H4 (cell line): Measurements from ENCODE around the gene TC2N. TPM values are rescaled to one million over a fixed set of nuclear protein-coding genes. Genes with fewer than 3 reads are reported as not detected.
"Not testable (repeated sequence)": the region's sequence is repeated elsewhere in the genome, so short reads cannot be mapped to it uniquely, and the experiment has no call there.

Experiments used
- DNase-seq: peaks from one replicate; pipeline ENCODE4 v3.0.0-alpha.2; 2015; ENCODE audit warnings: low spot score
- total RNA-seq: library from RNA; depleted of rRNA; stranded (reverse); fragments of >200 nt; shearing (Covaris generic); gene quantifications from 2 replicates; pipeline ENCODE4 v1.2.3, GENCODE V29; 2014

Gene TC2N
- total RNA-seq, 1 experiment from 2014 or later, result 3.1 TPM

DNA sequence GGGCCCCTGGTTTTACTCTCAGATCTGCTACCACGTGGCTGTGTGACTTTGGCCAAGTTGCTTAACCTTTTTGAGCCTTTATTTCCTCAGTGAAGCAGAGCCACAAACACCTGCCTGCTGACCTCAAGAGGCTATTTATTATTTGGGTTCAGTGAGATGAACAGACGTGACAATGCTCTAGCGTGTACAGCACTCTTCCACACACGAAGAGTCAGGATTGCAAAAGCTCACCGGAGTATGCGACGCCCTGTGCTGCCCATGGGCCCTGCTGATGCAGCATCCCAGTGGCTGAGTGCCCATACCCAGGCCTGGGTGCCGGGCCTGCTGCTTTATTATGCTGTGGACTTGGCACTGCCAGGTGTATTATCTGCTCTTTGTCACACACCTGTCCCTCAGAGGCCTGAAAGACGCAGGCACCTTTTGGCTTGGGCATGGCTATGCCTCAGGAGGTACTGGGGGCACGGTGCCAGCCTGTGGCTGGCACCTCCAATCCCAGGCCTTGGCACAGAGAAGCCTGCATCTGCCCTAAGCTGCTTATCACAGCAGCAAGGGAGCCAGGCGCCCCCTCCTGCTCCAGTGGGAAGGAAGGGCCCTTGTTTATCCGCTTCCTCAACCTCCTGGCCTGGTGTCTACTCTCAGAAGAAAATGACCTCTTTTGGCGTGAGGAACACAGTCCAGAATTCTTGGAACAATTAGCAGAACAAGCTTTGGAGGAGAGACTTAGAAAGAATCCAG, 22.3 kb upstream of the TC2N start:
- no peak for DNase-seq

DNA sequence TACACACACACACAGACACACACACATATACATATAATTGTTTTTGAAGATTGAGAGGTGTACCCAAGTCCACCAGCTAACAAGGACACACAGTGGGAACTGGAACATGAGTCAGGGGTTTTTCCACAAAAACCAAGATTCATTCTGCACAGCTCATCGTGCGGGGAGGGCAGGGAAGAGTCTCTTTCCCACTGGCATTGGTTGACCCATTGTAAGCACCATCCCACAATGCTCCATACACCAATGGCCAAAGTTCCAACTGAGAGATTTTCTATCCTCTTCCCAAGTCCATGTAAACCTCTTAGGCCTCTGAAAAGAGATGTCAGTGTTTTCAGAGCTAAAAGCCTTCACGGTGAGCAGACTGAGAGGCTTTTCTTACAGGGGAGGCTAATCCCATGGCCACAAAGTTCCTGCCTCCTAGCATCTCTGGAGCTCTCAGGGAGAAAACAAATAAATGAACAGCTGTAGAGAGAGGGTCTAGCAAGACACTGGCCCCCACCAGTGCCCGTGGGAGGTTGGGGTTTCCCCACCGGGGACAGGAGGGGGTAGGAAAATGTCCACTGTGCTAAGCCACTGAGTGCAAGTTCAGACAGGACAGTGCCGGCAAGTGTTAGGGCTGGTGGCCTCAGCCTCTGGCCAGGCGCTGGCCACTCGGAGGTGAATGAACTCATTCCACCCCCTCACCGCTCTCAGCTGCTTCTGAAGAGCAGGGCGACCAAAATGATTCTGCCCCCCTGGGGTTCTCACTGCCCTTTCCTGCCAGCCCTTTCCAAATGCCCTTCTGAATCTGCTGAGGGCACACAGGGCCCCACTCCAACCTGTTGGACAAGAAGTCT, 21.5 kb upstream of the TC2N start:
- DNase-seq, result no peak

DNA sequence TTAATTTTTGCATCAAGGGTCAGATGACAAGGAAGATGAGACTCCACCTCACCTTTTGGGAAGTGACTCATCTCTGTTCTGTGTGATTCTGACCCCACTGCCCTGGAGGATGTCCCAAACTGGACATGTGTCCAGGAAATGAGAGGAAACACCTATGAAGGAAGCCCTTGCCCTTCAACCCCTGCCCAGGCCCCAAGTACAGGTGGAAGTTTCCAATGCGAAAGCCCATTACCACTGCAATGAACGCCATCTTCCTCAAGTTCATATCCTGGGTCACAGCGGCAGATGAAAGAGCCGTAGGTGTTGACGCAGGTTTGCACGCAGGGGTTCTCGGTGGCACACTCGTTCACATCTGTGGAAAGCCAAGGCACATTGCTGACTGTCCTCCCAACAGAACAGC, 19.6 kb upstream of the TC2N start:
- no peak for DNase-seq

DNA sequence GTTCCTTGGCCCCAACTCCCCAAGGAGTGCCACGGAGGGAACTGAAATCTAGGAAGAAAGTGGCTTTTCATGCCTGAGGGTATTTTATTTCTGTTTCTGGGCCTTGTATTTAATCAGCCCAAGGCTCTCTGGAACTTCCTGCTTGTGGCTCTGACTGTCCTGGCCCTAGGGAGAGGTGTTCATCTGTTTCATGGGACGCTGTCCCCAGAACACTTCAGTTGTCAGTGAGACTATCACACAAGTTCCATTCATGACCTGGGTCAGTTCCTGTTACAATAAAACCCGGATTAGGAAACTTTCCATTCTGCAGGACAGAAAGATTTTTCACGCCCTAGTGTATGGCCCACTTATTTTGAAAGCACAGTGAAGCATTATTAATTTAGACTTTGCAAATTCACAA, 18.5 kb upstream of the TC2N start:
- no peak for DNase-seq

DNA sequence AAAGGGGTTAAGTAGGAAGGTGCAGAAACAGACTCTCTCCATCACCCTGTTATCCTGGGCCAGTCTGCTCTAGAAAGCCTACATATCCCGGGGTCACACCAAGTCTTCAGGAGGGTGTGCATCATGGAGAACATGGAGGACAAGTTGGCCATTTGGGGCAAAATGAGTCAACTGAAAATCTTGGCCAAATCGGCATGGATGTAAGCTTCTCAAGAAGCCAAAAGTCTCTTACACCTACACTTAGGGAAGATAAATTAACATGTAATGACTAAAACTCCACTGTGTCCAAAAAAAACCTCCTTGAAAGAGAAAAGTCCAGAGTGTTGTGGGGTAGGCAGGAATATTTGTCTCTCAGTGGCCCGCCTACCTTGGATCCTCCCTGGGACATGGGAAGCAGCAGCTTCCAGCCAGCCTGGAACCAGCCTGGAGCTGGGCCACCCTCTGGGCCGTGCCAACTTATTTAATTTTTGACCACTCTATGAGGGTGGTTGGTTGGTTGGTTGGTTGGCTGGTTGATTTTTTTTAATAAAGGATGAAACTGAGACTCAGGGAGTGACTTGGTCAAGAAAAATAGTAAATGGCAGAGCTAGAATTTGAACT, 17.9 kb upstream of the TC2N start:
- DNase-seq, result no peak

DNA sequence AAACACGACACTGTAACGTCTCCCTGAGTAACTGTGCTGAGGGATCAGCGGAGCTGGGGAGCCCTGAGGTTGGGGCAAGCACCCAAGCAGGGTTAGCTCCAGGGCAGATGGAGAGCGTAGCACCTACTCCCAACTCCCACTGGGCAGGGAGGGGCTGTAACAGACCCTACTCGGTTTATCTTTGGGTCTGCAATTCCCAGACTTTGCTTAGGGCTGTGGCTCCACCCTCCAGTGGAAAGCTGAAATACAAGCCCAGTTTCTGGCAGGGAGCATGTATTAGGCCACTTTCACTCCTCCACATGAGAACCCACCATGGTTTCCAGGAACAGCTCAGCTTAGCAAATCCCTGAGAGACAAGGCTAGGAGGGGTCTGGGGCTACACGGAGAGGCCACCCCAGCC, 17.3 kb upstream of the TC2N start:
- DNase-seq, result no peak

DNA sequence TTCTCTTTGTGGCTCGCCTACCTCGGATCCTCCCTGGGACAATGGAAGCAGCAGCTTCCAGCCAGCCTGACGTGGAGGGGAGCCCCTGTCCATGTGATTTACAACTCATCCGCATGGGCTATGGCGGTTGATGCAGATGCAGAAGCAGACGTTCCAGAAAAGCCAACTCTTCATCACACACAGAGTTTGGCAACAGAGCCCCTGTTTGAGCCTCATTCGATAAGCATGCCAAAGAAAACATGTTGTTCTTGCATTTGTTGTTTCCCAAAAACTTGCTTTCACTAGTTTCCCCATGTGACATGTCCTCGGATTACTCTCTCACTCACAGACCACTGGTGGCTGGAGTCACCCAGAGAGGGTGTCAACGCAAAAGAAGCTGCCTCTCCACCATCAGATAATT, 16.4 kb upstream of the TC2N start:
- no peak for DNase-seq

DNA sequence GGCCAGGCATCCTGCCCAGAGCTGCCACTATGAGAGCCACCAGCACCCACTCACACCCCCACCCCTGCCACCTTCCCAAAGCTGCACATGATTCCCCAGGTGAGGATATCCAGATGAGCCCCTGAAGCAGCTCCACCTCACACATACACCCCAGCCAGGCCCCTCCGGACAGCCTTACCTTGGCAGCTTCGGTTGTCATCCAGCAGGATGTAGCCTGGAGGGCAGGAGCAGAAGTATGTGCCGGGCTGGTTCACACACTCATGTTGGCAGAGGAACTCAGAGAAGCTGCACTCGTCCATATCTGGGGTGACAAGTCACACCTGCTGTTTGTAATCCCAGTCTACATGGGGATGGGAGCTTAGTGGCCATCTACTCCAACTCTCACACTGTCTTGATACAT, 15.4 kb upstream of the TC2N start:
- no peak for DNase-seq

DNA sequence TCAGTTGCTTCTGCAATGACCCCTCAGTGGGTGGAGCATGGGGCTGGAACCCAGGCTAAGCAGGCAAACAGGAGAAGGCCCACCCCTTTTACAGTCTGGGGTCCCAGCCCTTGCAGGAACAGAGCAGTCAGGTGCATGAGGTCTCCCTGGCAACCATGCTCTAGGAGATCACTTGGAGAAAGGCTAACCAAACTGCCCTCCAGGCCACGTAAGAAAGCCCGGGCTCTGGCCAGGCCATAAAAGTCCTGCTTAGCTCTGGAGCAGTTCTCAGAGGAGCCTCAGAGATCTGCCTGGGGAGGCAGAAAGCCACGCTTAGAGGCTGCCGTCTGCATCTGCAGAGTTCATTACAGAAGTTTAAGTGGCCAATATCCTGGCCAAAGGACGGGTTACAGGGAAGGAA, 15.0 kb upstream of the TC2N start:
- DNase-seq, result no peak

DNA sequence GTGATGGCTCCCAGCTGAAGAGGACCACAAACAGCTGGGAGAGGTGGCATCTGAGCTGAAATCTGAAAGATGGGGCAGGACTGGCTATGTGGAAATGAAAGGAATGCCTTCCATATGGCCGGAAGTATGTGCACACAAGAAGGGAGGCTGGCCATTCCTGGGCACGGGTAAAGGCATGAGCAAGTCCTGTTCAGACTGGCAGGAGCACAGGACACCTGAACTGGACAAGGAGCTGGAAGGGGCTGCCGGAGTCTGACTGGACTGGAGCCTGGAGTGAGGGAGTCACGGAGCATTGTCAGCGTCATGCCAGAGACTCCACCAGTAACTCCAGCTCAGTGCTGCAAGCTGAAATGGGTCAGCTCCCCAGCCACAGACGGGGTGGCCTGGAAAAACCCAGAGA, 11.9 kb upstream of the TC2N start:
- DNase-seq, result no peak

DNA sequence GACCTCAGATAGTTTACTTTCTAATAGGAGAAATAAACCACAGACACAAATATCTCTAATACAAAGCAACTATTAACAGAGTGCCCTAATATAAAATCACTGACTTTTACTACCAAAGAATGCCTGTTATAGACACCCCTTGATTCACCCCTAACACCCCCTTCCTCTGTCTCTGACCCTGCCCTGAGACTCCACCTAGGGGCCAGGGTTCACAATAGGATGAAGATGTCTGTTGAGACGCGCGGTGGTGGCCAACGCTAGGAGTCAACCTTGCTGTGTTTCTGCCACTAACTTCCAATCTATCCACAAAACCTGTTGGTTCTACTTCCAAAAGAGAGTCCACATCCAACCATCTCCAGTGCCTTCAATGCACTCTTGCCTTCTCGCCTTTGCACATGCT, 10.9 kb upstream of the TC2N start:
- no peak for DNase-seq

DNA sequence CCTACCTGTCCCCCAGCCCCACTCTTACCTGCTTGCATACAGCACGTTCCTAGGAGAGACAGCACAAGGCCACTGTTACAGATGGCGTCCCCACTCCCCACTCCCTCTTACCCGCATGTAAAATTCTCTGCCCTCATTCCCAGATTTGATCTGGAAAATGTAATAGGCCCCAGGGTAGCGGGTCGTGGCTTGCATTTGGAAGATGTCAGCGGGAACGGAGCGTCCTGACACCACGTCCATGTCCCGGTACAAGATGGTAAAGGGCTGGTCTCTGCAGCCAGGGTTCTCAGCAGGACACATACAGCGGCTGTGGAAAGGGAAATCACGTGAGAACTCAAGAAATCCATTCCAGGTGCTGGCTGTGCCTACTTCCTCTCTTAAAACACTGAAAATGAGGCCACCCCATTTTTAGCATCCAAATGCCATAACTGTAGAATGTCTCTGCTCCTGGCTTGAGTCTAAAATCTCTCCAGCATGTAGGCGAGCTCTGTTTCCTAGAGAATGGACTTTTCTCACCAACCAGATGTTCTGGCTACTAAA, 10.1 kb upstream of the TC2N start:
- DNase-seq, result no peak

DNA sequence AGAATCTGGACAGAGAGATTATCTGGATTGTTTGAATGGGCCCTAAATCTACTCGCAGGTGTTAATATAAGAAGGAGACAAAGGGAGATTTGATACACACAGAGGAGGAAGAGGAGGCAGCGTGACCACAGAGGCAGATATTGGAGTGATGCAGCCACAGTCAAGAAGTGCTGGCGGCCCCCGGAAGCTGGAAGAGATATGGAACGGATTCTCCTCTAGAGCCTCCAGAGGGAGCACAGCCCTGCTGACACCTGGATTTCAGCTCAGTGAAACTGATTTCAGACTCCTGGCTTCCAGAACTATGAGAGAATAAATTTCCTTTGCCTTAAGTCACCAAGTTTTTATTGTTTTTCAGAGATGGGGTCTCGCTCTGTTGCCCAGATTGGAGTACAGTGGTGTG, 9.2 kb upstream of the TC2N start:
- DNase-seq, result no peak

DNA sequence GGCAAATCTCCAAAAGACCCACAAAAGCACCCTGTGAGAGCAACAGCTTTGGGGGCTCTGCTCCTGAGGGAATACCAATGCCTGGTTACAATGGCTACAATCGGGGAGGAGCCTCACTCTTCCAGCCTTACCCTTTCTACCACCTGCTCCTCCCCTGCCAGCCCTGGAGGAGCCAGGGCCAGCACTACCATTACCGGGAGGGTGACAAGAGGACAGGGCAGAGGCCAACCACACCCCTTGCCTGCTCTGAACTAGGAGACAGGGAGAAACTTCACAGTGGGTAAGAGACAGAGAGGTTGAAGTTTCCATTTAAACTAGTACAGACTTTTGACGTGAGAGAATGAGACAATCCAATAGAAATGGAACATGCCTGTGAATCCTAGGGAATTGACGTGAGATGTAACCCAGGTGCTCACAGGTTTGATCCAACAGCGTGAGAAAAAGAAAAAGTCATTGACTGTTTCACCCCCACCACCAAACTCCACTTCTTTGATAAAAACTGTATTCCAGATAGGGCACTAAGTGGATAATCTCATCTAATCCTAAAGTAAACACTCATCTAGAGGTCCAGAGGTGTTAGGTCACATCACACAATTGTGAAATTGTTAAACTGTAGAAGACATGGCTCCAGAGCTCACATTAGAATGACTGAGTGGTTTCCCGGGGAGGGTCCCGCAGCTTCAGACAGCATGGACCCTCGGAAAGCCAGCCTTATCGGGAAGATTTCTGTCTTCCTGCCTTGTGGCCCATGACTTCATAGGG, 8.4 kb upstream of the TC2N start:
- no peak for DNase-seq

DNA sequence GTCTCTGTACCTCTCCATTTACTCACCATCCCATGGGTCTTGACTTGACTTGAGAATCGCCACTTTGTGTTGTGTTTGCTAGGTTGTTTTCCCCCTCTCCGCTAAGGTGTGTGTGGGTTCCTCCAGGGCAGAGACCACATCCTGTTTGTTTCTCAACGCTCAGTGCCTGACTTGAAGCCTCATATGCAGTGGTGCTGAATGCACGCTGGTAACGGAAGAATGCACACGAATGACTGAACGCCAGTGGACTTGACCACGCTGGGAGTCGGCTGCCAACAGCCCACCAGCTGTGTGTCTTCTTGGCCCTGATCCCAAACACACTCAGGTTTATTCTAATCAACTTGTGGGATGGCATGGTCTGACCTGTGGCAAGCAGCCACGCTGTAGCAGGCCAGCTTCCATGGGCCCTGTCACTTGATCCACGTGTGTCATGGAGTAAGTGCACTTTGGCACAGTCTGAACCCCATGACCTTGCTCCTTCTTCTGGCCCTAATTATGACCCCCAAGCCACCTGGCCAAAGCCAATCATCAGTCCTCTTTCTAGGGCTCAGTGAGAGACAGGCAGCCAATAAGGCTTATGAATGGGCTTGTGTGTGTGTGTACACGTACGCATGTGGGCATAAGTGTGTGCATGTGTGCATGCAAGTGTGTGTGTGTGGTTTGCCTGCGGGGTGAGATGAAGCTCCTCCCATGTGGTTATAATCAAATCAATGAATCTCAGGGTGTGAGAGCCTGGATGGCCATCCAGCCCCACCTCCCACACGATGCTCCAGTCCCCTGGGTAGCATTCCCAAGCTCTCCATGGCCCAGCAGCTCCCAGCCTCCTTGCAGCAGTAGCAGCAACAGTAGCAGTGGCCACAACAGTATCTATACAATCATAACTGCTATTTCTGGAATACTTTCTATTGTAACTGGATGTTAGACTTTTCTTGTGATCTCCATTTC, 6.4 kb upstream of the TC2N start:
- peak; percentile 94 for DNase-seq

DNA sequence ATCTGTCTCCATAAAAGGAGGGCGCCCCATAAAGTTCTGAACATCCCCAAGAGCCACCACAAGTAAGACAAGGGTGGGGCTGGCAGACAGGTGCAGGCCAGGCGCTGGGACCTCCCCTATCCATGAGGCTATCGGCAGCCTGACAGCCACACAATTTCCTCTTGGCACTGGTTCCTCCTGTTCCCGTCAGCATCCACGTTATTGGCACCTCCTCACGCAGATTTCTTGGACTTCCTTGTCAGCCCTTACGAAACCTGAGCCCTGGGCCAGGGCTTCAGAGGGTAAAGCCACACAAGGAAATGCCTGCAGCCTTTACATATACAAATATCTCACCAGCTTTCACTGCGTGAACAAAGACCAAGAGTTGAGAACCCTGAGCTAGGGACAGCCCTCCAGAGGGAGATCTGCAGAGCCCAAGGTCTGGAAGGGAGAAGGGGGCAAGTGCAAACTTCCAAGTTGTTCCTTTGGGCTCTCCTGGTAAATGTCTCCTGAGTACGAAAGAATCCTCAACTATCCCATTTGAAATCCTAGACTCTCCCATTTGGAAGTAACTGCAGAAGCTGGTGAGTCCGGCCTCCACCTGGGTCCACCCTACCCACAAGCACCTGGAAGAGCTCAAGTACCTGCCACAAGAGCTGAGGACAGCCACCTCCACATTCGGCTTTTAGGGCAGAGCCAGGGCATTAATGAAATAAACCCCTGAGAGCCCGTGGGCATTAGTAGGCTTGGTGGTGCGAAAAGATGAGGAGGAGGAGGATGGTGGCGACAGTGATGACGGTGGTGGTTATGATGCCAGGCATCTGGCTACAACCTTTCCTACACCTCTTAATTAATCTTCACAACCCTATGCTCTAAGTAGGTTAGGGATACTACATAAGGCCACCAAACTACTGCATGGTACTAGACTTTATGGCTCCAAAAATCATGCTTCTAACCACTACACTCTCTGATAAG, 5.5 kb upstream of the TC2N start:
- peak; percentile 94 for DNase-seq

DNA sequence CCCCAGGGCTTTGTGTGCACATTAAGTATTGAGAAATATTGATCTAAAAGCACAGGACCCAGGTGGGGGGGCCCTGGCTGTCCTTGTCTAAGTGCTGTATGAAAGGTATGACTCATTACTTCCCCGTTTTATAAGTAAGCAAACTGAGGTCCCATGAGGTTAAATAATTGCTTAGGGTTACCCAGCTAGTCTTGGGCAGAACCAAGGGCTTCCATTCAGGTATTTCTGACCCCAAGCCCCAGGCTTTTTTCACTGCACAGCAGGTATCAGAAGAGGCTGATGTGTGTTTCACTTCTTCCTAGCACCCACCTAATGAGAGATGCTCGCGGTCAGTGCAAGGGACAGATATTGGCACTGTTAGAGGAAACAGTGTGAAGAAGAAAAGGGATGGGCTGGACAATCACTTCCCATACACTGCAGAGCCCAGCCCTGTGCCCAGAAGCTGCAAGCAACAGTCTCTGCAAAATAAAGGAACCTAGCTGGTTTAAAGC, 4.7 kb upstream of the TC2N start:
- DNase-seq, result no peak

DNA sequence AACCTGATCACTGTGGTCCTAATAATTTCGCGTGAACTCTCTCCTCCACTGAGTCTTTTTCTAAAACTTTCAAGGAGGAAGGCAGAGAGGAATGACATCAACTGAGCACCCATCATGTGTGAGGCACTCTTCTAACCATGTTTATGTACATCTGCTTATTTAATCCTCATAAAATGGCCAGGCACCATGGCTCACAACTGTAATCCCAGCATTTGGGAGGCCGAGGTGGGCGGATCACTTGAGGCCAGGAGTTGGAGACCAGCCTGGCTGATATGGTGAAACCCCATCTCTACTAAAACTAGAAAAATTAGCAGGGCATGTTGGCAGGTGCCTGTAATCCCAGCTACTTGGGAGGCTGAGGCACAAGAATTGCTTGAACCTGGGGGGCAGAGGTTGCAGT, 4.1 kb upstream of the TC2N start:
- DNase-seq, result not testable (repeated sequence)

DNA sequence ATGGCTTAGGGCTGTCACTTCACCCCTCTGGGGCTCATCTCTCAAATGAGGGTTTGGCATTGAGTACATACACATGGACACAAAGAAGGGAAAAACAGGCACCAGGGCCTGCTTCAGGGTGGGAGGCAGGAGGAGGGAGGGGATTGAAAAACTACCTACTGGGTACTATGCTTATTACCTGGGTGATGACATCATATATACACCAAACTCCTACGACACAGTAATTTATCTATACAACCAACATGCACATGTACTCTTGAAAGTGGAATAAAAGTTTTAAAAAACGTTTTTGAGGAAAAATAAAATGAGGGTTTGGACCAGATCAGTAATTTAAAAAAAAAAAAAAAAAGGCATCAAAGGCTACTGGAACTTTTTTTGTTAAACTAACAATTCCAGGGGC, 3.6 kb upstream of the TC2N start:
- no peak for DNase-seq
